IMR-90 (cell line): ENCODE measurements around the gene OXSM.
A peak's percentile ranks its signal among the peaks of the same experiment; 100 is the strongest.

Source experiments
- CEBPB ChIP-seq: IDR thresholded peaks from 2 replicates; pipeline ENCODE4 v1.6.1; 2012; ENCODE audit warnings: low read depth, low read length, improper control_type of control experiment
- CTCF ChIP-seq: conservative IDR thresholded peaks from 2 replicates; pipeline ENCODE4 v1.5.1; 2012; ENCODE audit warnings: mild to moderate bottlenecking, low read depth, low read length, improper control_type of control experiment
- MAFK ChIP-seq: IDR thresholded peaks from 2 replicates; pipeline ENCODE4 v1.6.1; 2012; ENCODE audit warnings: low read depth, low read length, improper control_type of control experiment
- POLR2A ChIP-seq: IDR thresholded peaks from 2 replicates; pipeline ENCODE4 v1.6.1; 2012; ENCODE audit warnings: mild to moderate bottlenecking, low read depth, low read length

- TF ChIP-seq CTCF (no peak), MAFK (no peak), CEBPB (peak; percentile 25; the same call in 1 of the 2 replicates), POLR2A (no peak)
Observed at GRCh38 chr3:25782636-25782937, 7.3 kb upstream of the OXSM start.
